Neuronal stem cell (in vitro differentiated cells): Measurements from ENCODE around the gene REPS1. TPM values are rescaled to one million over a fixed set of nuclear protein-coding genes. Genes with fewer than 3 reads are reported as not detected.

Experiments
- DNase-seq: peaks from one replicate; pipeline ENCODE4 v3.0.0-alpha.2; 2013; ENCODE audit warnings: low spot score
- H2AFZ ChIP-seq: one replicate; pipeline ENCODE4 v1.6.1; 2013; ENCODE audit warnings: mild to moderate bottlenecking, low read length, inconsistent platforms
- H2AK5ac ChIP-seq: 2 replicates; pipeline ENCODE4 v1.6.1; 2013; ENCODE audit warnings: low read depth, mild to moderate bottlenecking, inconsistent platforms, low read length, moderate library complexity, mixed read lengths
- H2BK120ac ChIP-seq: 2 replicates; pipeline ENCODE4 v1.6.1; 2013; ENCODE audit warnings: low read depth, mild to moderate bottlenecking, inconsistent platforms, low read length, moderate library complexity, mixed read lengths
- H2BK12ac ChIP-seq: one replicate; pipeline ENCODE4 v1.6.1; 2013; ENCODE audit warnings: low read length, inconsistent platforms
- H2BK15ac ChIP-seq: 2 replicates; pipeline ENCODE4 v1.6.1; 2013; ENCODE audit warnings: mild to moderate bottlenecking, low read length, inconsistent platforms, mixed read lengths
- H2BK5ac ChIP-seq: one replicate; pipeline ENCODE4 v1.6.1; 2013; ENCODE audit warnings: inconsistent platforms, mild to moderate bottlenecking, low read length, moderate library complexity
- H3K14ac ChIP-seq: one replicate; pipeline ENCODE4 v1.6.1; 2013; ENCODE audit warnings: low read length, inconsistent platforms
- H3K18ac ChIP-seq: 2 replicates; pipeline ENCODE4 v1.6.1; 2013; ENCODE audit warnings: low read length, inconsistent platforms
- H3K23ac ChIP-seq: 2 replicates; pipeline ENCODE4 v1.6.1; 2013; ENCODE audit warnings: low read depth, mild to moderate bottlenecking, mixed read lengths, low read length, inconsistent platforms; ENCODE audit not compliant: poor library complexity
- H3K27ac ChIP-seq: replicated peaks from 3 replicates; pipeline ENCODE4 v1.5.1; 2013; ENCODE audit warnings: low read length, inconsistent platforms
- H3K27me3 ChIP-seq, 3 experiments: 2 replicates each; pipeline ENCODE4 v1.6.1; 2013; ENCODE audit warnings: low read length in 3 of 3, mild to moderate bottlenecking in 2 of 3, inconsistent platforms in 1 of 3, low read depth in 1 of 3, mixed read lengths in 1 of 3, moderate library complexity in 1 of 3; ENCODE audit not compliant: control insufficient read depth in 3 of 3, insufficient read depth in 3 of 3
- H3K36me3 ChIP-seq, 2 donors: replicated peaks in 1 of 2; 2 replicates each; pipeline ENCODE4 v1.6.1; 2013; ENCODE audit warnings: low read length in 2 of 2; ENCODE audit not compliant: control insufficient read depth in 2 of 2, insufficient read depth in 2 of 2
- H3K4ac ChIP-seq: 2 replicates; pipeline ENCODE4 v1.6.1; 2013; ENCODE audit warnings: inconsistent platforms, mild to moderate bottlenecking, low read length, moderate library complexity
- H3K4me1 ChIP-seq, 2 donors: 1 replicate in 1 of 2; 2 replicates in 1 of 2; pipeline ENCODE4 v1.6.1; 2013; ENCODE audit warnings: low read length in 2 of 2, low read depth in 1 of 2; ENCODE audit not compliant: control insufficient read depth in 2 of 2, insufficient read depth in 1 of 2
- H3K4me2 ChIP-seq: one replicate; pipeline ENCODE4 v1.6.1; 2013; ENCODE audit warnings: mild to moderate bottlenecking, low read length, inconsistent platforms; ENCODE audit not compliant: insufficient read depth, poor library complexity, severe bottlenecking
- H3K4me3 ChIP-seq, 2 donors: 2 replicates each; pipeline ENCODE4 v1.5.1; 2013; ENCODE audit warnings: low read length in 2 of 2, mild to moderate bottlenecking in 2 of 2, inconsistent platforms in 1 of 2, moderate library complexity in 1 of 2
- H3K79me1 ChIP-seq: one replicate; pipeline ENCODE4 v1.6.1; 2013; ENCODE audit warnings: low read depth, mild to moderate bottlenecking, inconsistent platforms, low read length, moderate library complexity
- H3K9ac ChIP-seq: one replicate; pipeline ENCODE4 v1.6.1; 2013; ENCODE audit warnings: mild to moderate bottlenecking, low read depth, low read length, inconsistent platforms; ENCODE audit not compliant: poor library complexity
- H3K9me3 ChIP-seq, 2 donors: replicated peaks in 1 of 2; 2 replicates each; pipeline versions ENCODE3 to v1.6.1; 2013; ENCODE audit warnings: low read length in 2 of 2, mild to moderate bottlenecking in 2 of 2, inconsistent platforms in 1 of 2, low read depth in 1 of 2, mixed read lengths in 1 of 2, moderate library complexity in 1 of 2; ENCODE audit not compliant: control insufficient read depth in 2 of 2, insufficient read depth in 1 of 2
- H4K8ac ChIP-seq: one replicate; pipeline ENCODE4 v1.6.1; 2013; ENCODE audit warnings: low read depth, mild to moderate bottlenecking, inconsistent platforms, low read length, moderate library complexity
- H4K91ac ChIP-seq: one replicate; pipeline ENCODE4 v1.6.1; 2013; ENCODE audit warnings: low read length, low read depth, mild to moderate bottlenecking, inconsistent platforms; ENCODE audit not compliant: poor library complexity
- WGBS, 2 donors: extraction: QIAGEN DNeasy Blood & Tissue Kit; methylation state at CpG; one replicate each; pipeline ENCODE4 v1.1.7; 2013; ENCODE audit warnings: missing lambda C conversion rate in 2 of 2, mixed read lengths in 1 of 2; ENCODE audit not compliant: insufficient read length in 2 of 2, insufficient replicate concordance in 1 of 2; ENCODE audit errors: extremely low coverage in 2 of 2; 5-methylcytosine and 5-hydroxymethylcytosine counted together
- polyA plus RNA-seq, 2 experiments: library from polyadenylated mRNA; stranded (reverse); fragments of 200-250 nt; gene quantifications; one replicate each; pipeline ENCODE4 v1.2.3, GENCODE V29; 2013

REPS1 gene
- 50.5 TPM for polyA plus RNA-seq (2013, experiment 1 of 2)
- polyA plus RNA-seq (2013, experiment 2 of 2) = 50.6 TPM

GRCh38 chr6:138987643-138988468 is at the start of gene REPS1:
Gene REPS1 (minus strand): TSS chr6:138988253. CDS start chr6:138987682, 571 bp downstream.
- Histone ChIP-seq H3K14ac (peak within 1 kb of the TSS; percentile 97), H3K18ac (peak within 1 kb of the TSS; percentile 98), H3K4me3 (peak within 1 kb of the TSS; percentile 95 to 96), H3K9ac (peak within 1 kb of the TSS; percentile 96), H3K4me2 (peak within 1 kb of the TSS; percentile 64), H3K4me1 (peaks cover 3 to 9% of the 10 kb centered on the region in 2 donors), H2AFZ (peak within 1 kb of the TSS; percentile 93), H2AK5ac (peak within 1 kb of the TSS; percentile 85), H3K4ac (peak within 1 kb of the TSS; percentile 59), H3K27ac (peak within 1 kb of the TSS; percentile 81), H4K91ac (peak within 1 kb of the TSS; percentile 24), H3K36me3 (no peaks in the 10 kb centered on the region), H2BK12ac (no peak within 1 kb of the TSS), H3K9me3 (no peaks in the 10 kb centered on the region), H3K23ac (peak within 1 kb of the TSS; percentile 97), H2BK120ac (peak within 1 kb of the TSS; percentile 93), H3K27me3 (peaks cover 0 to 4% (median 0%) of the 10 kb centered on the region in 3 experiments), H3K79me1 (peaks cover 9% of the 10 kb centered on the region), H2BK15ac (peak within 1 kb of the TSS; percentile 87), H4K8ac (no peak within 1 kb of the TSS), H2BK5ac (peak within 1 kb of the TSS; percentile 96)
- no CpG with 5 or more reads among the region's 105 CpGs for WGBS, 2 donors
- peak; percentile 88 for DNase-seq

- H3K23ac ChIP-seq = no peak overlapping the region
- H3K4ac ChIP-seq = no peak overlapping the region
- no peak overlapping the region for H2BK5ac ChIP-seq
- H2BK12ac ChIP-seq = no peak overlapping the region
- H3K4me2 ChIP-seq = no peak overlapping the region
- H3K36me3 ChIP-seq = peaks cover 26 to 83% of the 10 kb centered on the region in 2 donors
- no peak overlapping the region for H2AFZ ChIP-seq
- H3K18ac ChIP-seq = no peak overlapping the region
- H3K4me3 ChIP-seq = no peak overlapping the region
- H3K9me3 ChIP-seq = no peaks in the 10 kb centered on the region
- H4K8ac ChIP-seq = no peak overlapping the region
- no peak overlapping the region for H2BK15ac ChIP-seq
- peaks cover 0 to 9% of the 10 kb centered on the region in 2 donors for H3K4me1 ChIP-seq
- no CpG with 5 or more reads among the region's 5 CpGs for WGBS, 2 donors
- peaks cover 11% of the 10 kb centered on the region for H3K79me1 ChIP-seq
- H3K14ac ChIP-seq = no peak overlapping the region
- no peak overlapping the region for H2AK5ac ChIP-seq
- no peak overlapping the region for H3K27ac ChIP-seq
- H2BK120ac ChIP-seq = no peak overlapping the region
- no peak overlapping the region for H3K9ac ChIP-seq
- DNase-seq = no peak
- no peak overlapping the region for H4K91ac ChIP-seq
- H3K27me3 ChIP-seq = no peaks in the 10 kb centered on the region
Observed at GRCh38 chr6:139037490-139037889, 49.4 kb upstream of the REPS1 start.

- H2AK5ac ChIP-seq = no peak overlapping the region
- no peaks in the 10 kb centered on the region for H3K27me3 ChIP-seq
- no peak overlapping the region for H3K4ac ChIP-seq
- H2BK12ac ChIP-seq = no peak overlapping the region
- H3K79me1 ChIP-seq = peaks cover 18% of the 10 kb centered on the region
- no peak overlapping the region for H4K91ac ChIP-seq
- H3K9ac ChIP-seq = no peak overlapping the region
- peak overlapping the region in 1 of 2 donors; percentile 56 for H3K4me3 ChIP-seq
- no peak overlapping the region for H3K27ac ChIP-seq
- H3K23ac ChIP-seq = no peak overlapping the region
- no peak overlapping the region for H3K18ac ChIP-seq
- no peak overlapping the region for H3K4me2 ChIP-seq
- no peaks in the 10 kb centered on the region for H3K9me3 ChIP-seq
- H3K4me1 ChIP-seq = peaks cover 9 to 14% of the 10 kb centered on the region in 2 donors
- H3K36me3 ChIP-seq = peaks cover 11 to 25% of the 10 kb centered on the region in 2 donors
- H3K14ac ChIP-seq = no peak overlapping the region
- no peak overlapping the region for H2BK120ac ChIP-seq
- H2BK5ac ChIP-seq = no peak overlapping the region
- no peak for DNase-seq
- WGBS, 2 donors = no CpG with 5 or more reads among the region's 9 CpGs
- no peak overlapping the region for H4K8ac ChIP-seq
- H2BK15ac ChIP-seq = no peak overlapping the region
- peak overlapping the region; percentile 86 for H2AFZ ChIP-seq
Observed at GRCh38 chr6:139030228-139030963, 42.3 kb upstream of the REPS1 start.
